ENCODE measurements around the gene IKZF5. TPM values are rescaled to one million over a fixed set of nuclear protein-coding genes. Genes with fewer than 3 reads are reported as not detected.

Gene IKZF5
- total and polyA plus RNA-seq, 4 donors: 5.0 to 9.4 (median 7.2) TPM

- WGBS: 81% methylated on average over 3 of the region's 3 CpGs
- no peak overlapping the region for H3K9ac ChIP-seq (ENCODE audit: low read depth in 1 of 2, low read length in 2 of 2)
- H3K27me3 ChIP-seq (ENCODE audit: control insufficient read depth in 4 of 4, insufficient read depth in 4 of 4, low read length in 3 of 4): no peaks in the 10 kb centered on the region
- DNase-seq (ENCODE audit: low spot score): no peak
- H3K4me1 ChIP-seq (ENCODE audit: control insufficient read depth in 4 of 4, insufficient read depth in 4 of 4, low read length in 3 of 4): no peaks in the 10 kb centered on the region
- TF ChIP-seq, protein P1, sequence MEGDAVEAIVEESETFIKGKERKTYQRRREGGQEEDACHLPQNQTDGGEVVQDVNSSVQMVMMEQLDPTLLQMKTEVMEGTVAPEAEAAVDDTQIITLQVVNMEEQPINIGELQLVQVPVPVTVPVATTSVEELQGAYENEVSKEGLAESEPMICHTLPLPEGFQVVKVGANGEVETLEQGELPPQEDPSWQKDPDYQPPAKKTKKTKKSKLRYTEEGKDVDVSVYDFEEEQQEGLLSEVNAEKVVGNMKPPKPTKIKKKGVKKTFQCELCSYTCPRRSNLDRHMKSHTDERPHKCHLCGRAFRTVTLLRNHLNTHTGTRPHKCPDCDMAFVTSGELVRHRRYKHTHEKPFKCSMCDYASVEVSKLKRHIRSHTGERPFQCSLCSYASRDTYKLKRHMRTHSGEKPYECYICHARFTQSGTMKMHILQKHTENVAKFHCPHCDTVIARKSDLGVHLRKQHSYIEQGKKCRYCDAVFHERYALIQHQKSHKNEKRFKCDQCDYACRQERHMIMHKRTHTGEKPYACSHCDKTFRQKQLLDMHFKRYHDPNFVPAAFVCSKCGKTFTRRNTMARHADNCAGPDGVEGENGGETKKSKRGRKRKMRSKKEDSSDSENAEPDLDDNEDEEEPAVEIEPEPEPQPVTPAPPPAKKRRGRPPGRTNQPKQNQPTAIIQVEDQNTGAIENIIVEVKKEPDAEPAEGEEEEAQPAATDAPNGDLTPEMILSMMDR (IDR thresholded peaks at IDR 0.05; ENCODE audit: low read depth, low read length, missing input control): no peak
- TF ChIP-seq NR2F2 (IDR thresholded peaks at IDR 0.05) (no peak), EGR1 (IDR thresholded peaks at IDR 0.05; ENCODE audit: low read depth in 2 of 2) (no peak), HNF4A (conservative IDR thresholded peaks at IDR 0.05) (no peak), RAD21 (IDR thresholded peaks at IDR 0.05) (no peak), SP1 (IDR thresholded peaks at IDR 0.05) (no peak), YY1 (IDR thresholded peaks at IDR 0.05) (no peak), TAF1 (conservative IDR thresholded peaks at IDR 0.05) (no peak), FOXA1 (IDR thresholded peaks at IDR 0.05) (no peak), RXRA (IDR thresholded peaks at IDR 0.05) (no peak)
- TF ChIP-seq, protein P2, sequence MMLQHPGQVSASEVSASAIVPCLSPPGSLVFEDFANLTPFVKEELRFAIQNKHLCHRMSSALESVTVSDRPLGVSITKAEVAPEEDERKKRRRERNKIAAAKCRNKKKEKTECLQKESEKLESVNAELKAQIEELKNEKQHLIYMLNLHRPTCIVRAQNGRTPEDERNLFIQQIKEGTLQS (IDR thresholded peaks at IDR 0.05): no peak
- H3K4me3 ChIP-seq (ENCODE audit: low read depth in 1 of 3, low read length in 3 of 3): no peak overlapping the region
- no peak overlapping the region for H3K27ac ChIP-seq (ENCODE audit: low read depth in 1 of 2, low read length in 2 of 2)
- H3K9me3 ChIP-seq (ENCODE audit: control insufficient read depth in 4 of 4, low read length in 3 of 4): peaks cover 0 to 2% (median 0%) of the 10 kb centered on the region in 4 donors
- no peaks in the 10 kb centered on the region for H3K36me3 ChIP-seq (ENCODE audit: control insufficient read depth in 4 of 4, insufficient read depth in 3 of 4, low read depth in 1 of 4, low read length in 3 of 4)
Observed at GRCh38 chr10:122962405-122962804, 46.2 kb downstream of the IKZF5 start.

- no peak overlapping the region for H3K27ac ChIP-seq (ENCODE audit: low read depth in 1 of 2, low read length in 2 of 2)
- peaks cover 3 to 13% (median 7%) of the 10 kb centered on the region in 4 donors for H3K4me1 ChIP-seq (ENCODE audit: control insufficient read depth in 4 of 4, insufficient read depth in 4 of 4, low read length in 3 of 4)
- no peaks in the 10 kb centered on the region for H3K9me3 ChIP-seq (ENCODE audit: control insufficient read depth in 4 of 4, low read length in 3 of 4)
- H3K36me3 ChIP-seq (ENCODE audit: control insufficient read depth in 4 of 4, insufficient read depth in 3 of 4, low read depth in 1 of 4, low read length in 3 of 4): no peaks in the 10 kb centered on the region
- no peak for DNase-seq (ENCODE audit: low spot score)
- 78% methylated on average over 5 of the region's 5 CpGs for WGBS
- no peak overlapping the region for H3K4me3 ChIP-seq (ENCODE audit: low read depth in 1 of 3, low read length in 3 of 3)
- no peak overlapping the region for H3K9ac ChIP-seq (ENCODE audit: low read depth in 1 of 2, low read length in 2 of 2)
- TF ChIP-seq TAF1 (conservative IDR thresholded peaks at IDR 0.05): no peak
- no peak for TF ChIP-seq ZBTB33 (IDR thresholded peaks at IDR 0.05)
- TF ChIP-seq FOXA2 (IDR thresholded peaks at IDR 0.05): no peak
- no peak for TF ChIP-seq SP1 (IDR thresholded peaks at IDR 0.05)
- no peak for TF ChIP-seq YY1 (IDR thresholded peaks at IDR 0.05)
- no peak for TF ChIP-seq JUND (IDR thresholded peaks at IDR 0.05)
- TF ChIP-seq RXRA (IDR thresholded peaks at IDR 0.05): no peak
- H3K27me3 ChIP-seq (ENCODE audit: control insufficient read depth in 4 of 4, insufficient read depth in 4 of 4, low read length in 3 of 4): no peaks in the 10 kb centered on the region
Observed at GRCh38 chr10:122957474-122957873, 51.1 kb downstream of the IKZF5 start.

GRCh38 chr10:122955892-122956291, 52.7 kb downstream of the IKZF5 start:
- WGBS: 99% methylated on average over 1 of the region's 1 CpG
- H3K4me1 ChIP-seq (ENCODE audit: control insufficient read depth in 4 of 4, insufficient read depth in 4 of 4, low read length in 3 of 4): peaks cover 3 to 13% (median 7%) of the 10 kb centered on the region in 4 donors
- no peaks in the 10 kb centered on the region for H3K27me3 ChIP-seq (ENCODE audit: control insufficient read depth in 4 of 4, insufficient read depth in 4 of 4, low read length in 3 of 4)
- H3K9ac ChIP-seq (ENCODE audit: low read depth in 1 of 2, low read length in 2 of 2): no peak overlapping the region
- no peak overlapping the region for H3K4me3 ChIP-seq (ENCODE audit: low read depth in 1 of 3, low read length in 3 of 3)
- DNase-seq (ENCODE audit: low spot score): no peak
- H3K9me3 ChIP-seq (ENCODE audit: control insufficient read depth in 4 of 4, low read length in 3 of 4): no peaks in the 10 kb centered on the region
- H3K36me3 ChIP-seq (ENCODE audit: control insufficient read depth in 4 of 4, insufficient read depth in 3 of 4, low read depth in 1 of 4, low read length in 3 of 4): no peaks in the 10 kb centered on the region
- H3K27ac ChIP-seq (ENCODE audit: low read depth in 1 of 2, low read length in 2 of 2): no peak overlapping the region
- TF ChIP-seq HNF4A (conservative IDR thresholded peaks at IDR 0.05) (no peak), RXRA (IDR thresholded peaks at IDR 0.05) (no peak), SP1 (IDR thresholded peaks at IDR 0.05) (no peak), ZBTB33 (IDR thresholded peaks at IDR 0.05) (no peak)

Data from liver (tissue), 9 donors.